Stimulated activated CD8-positive, alpha-beta memory T cell treated with anti-CD3 and anti-CD28 coated beads, Interleukin-12 subunit alpha, Interleukin-12 subunit beta, amount 100 ng/mL, for 1 hour (primary cell): ENCODE results near the gene RPL22L1.
"Not testable (repeated sequence)": the region's sequence is repeated elsewhere in the genome, so short reads cannot be mapped to it uniquely, and the experiment has no call there.

ENCODE experiments used
- DNase-seq: peaks from one replicate; pipeline ENCODE4 v3.0.0-alpha.2; 2020; ENCODE audit warnings: low read depth

RPL22L1 gene

GRCh38 chr3:170826047-170826446 is 43.9 kb downstream of the RPL22L1 start:
- DNase-seq: no peak

- DNase-seq: not testable (repeated sequence)
Observed at GRCh38 chr3:170823562-170823961, 46.4 kb downstream of the RPL22L1 start.

- not testable (repeated sequence) for DNase-seq
Observed at GRCh38 chr3:170818325-170818724, 51.7 kb downstream of the RPL22L1 start.

- not testable (repeated sequence) for DNase-seq
Observed at GRCh38 chr3:170817471-170817870, 52.5 kb downstream of the RPL22L1 start.

GRCh38 chr3:170816841-170817240 is 53.2 kb downstream of the RPL22L1 start:
- DNase-seq: no peak

GRCh38 chr3:170816341-170816740 is 53.7 kb downstream of the RPL22L1 start:
- no peak for DNase-seq

- no peak for DNase-seq
Observed at GRCh38 chr3:170815936-170816335, 54.1 kb downstream of the RPL22L1 start.

GRCh38 chr3:170815340-170815739 is 54.7 kb downstream of the RPL22L1 start:
- DNase-seq: no peak
